Right kidney (tissue), 9 donors: ENCODE results near the gene USP17L25.
"Not testable (repeated sequence)": the region's sequence is repeated elsewhere in the genome, so short reads cannot be mapped to it uniquely, and the experiment has no call there.

Source experiments
- DNase-seq: peaks from one replicate; pipeline ENCODE4 v3.0.0-alpha.2; 2016
- long read RNA-seq, 8 donors: transcript quantifications; one replicate each; lab custom pipeline, GENCODE V29; 2026

Gene USP17L25
- long read RNA-seq, donor 1, result 0 reads
- long read RNA-seq, donor 2, result 0 reads
- long read RNA-seq, donor 3, result 0 reads
- long read RNA-seq, donor 4, result 0 reads
- long read RNA-seq, donor 5, result 0 reads
- long read RNA-seq, donor 6, result 0 reads
- long read RNA-seq, donor 7, result 0 reads
- long read RNA-seq, donor 8, result 0 reads

GRCh38 chr4:9329611-9330010, at the start of gene USP17L25:
USP17L25 (plus strand) TSS chr4:9329911; CDS start chr4:9329911, 0 bp downstream.
- DNase-seq, result not testable (repeated sequence)

- DNase-seq, result not testable (repeated sequence)
These were observed 5.5 kb upstream of the USP17L25 start for GRCh38 chr4:9324191-9324590.

- not testable (repeated sequence) for DNase-seq
These were observed 4.8 kb upstream of the USP17L25 start, which contains the start of gene USP17L24 for GRCh38 chr4:9324865-9325264. USP17L24 (plus strand) TSS chr4:9325165; CDS start chr4:9325165, 0 bp downstream.

DNA sequence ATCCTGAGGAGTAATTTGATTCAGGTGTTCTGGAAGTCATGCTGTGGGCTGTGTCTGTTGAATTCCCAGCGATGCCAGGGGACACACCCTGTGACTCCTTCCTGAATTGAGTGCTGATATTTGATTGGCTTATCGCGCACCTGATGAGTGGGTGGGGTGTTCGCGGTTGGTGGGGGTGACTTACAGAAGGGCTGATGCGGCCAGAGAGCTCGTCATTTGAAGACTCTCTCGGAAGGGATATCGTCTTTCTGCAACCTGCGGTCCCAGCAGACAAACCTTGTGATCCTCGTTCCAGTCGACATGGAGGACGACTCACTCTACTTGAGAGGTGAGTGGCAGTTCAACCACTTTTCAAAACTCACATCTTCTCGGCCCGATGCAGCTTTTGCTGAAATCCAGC, 4.6 kb downstream of the USP17L25 start, which contains the start of gene USP17L26:
USP17L26 (plus strand) TSS at position 301 of the 400 bp plus-strand sequence; CDS start at position 301, 0 bp downstream.
- DNase-seq, result not testable (repeated sequence)

- not testable (repeated sequence) for DNase-seq
These were observed 9.4 kb downstream of the USP17L25 start, which contains the start of gene USP17L5 for GRCh38 chr4:9339103-9339502. USP17L5 (plus strand) TSS chr4:9339403; CDS start chr4:9339403, 0 bp downstream.

DNA sequence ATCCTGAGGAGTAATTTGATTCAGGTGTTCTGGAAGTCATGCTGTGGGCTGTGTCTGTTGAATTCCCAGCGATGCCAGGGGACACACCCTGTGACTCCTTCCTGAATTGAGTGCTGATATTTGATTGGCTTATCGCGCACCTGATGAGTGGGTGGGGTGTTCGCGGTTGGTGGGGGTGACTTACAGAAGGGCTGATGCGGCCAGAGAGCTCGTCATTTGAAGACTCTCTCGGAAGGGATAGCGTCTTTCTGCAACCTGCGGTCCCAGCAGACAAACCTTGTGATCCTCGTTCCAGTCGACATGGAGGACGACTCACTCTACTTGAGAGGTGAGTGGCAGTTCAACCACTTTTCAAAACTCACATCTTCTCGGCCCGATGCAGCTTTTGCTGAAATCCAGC, 14.1 kb downstream of the USP17L25 start, which contains the start of gene USP17L27:
USP17L27 (plus strand) TSS at position 301 of the 400 bp plus-strand sequence; CDS start at position 301, 0 bp downstream.
- DNase-seq, result not testable (repeated sequence)

- not testable (repeated sequence) for DNase-seq
These were observed 18.9 kb downstream of the USP17L25 start, which contains the start of gene USP17L28 for GRCh38 chr4:9348593-9348992. USP17L28 (plus strand) TSS chr4:9348893; CDS start chr4:9348893, 0 bp downstream.

- not testable (repeated sequence) for DNase-seq
These were observed 21.2 kb downstream of the USP17L25 start for GRCh38 chr4:9350866-9351265.

DNA sequence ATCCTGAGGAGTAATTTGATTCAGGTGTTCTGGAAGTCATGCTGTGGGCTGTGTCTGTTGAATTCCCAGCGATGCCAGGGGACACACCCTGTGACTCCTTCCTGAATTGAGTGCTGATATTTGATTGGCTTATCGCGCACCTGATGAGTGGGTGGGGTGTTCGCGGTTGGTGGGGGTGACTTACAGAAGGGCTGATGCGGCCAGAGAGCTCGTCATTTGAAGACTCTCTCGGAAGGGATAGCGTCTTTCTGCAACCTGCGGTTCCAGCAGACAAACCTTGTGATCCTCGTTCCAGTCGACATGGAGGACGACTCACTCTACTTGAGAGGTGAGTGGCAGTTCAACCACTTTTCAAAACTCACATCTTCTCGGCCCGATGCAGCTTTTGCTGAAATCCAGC, 23.6 kb downstream of the USP17L25 start, which contains the start of gene USP17L29:
USP17L29 (plus strand) TSS at position 301 of the 400 bp plus-strand sequence; CDS start at position 301, 0 bp downstream.
- DNase-seq, result not testable (repeated sequence)

DNA sequence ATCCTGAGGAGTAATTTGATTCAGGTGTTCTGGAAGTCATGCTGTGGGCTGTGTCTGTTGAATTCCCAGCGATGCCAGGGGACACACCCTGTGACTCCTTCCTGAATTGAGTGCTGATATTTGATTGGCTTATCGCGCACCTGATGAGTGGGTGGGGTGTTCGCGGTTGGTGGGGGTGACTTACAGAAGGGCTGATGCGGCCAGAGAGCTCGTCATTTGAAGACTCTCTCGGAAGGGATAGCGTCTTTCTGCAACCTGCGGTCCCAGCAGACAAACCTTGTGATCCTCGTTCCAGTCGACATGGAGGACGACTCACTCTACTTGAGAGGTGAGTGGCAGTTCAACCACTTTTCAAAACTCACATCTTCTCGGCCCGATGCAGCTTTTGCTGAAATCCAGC, 33.1 kb downstream of the USP17L25 start, which contains the start of gene USP17L30:
USP17L30 (plus strand) TSS at position 301 of the 400 bp plus-strand sequence; CDS start at position 301, 0 bp downstream.
- not testable (repeated sequence) for DNase-seq

- not testable (repeated sequence) for DNase-seq
These were observed 50.2 kb downstream of the USP17L25 start for GRCh38 chr4:9379881-9380280.
